Stimulated activated CD8-positive, alpha-beta memory T cell treated with anti-CD3 and anti-CD28 coated beads, Interleukin-15, amount 100 ng/mL, for 48 hours (primary cell): ENCODE measurements around the gene UNC93B1.

Experiments
- DNase-seq, 2 donors: peaks; one replicate each; pipeline ENCODE4 v3.0.0-alpha.2; 2020; ENCODE audit warnings: low read depth in 2 of 2

The UNC93B1 gene

DNA sequence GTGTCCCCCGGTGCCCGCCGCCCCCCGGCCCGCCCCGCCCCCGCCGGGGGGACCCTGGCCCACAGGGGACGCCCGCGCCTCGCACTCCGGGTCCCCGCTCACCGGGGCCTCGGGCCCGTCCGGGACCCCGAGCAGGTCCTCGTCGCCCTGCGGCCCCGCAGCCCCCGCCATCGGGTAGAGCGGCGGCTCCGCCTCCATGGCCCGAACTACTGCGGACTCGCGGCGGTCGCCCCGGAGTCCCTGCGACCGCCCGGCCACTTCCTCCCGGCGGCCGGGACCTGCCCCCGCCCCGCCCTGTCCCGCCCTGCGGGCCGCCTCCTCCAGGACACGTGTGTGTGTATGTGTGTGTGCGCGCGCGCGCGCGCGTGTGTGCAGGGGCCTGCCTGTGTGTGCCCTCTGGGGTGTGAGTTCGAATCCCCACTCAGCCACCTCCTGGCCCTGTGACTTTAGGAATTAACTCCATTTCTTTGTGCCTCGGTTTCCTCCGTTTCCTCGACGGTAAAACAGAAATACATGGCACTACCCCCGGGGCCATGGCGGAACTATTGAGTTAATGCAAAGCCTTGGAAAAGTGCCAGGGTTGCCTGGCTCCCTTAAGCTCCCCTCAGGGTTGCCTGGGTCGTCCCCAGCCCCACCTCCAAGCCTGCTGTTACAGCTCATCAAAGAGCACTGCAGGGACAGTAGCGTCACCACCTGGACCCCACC, at the start of gene UNC93B1:
UNC93B1 (minus strand) TSS at position 252 of the 705 bp plus-strand sequence; CDS start at position 198, 54 bp downstream.
- peak; percentile 76 to 80 for DNase-seq

DNA sequence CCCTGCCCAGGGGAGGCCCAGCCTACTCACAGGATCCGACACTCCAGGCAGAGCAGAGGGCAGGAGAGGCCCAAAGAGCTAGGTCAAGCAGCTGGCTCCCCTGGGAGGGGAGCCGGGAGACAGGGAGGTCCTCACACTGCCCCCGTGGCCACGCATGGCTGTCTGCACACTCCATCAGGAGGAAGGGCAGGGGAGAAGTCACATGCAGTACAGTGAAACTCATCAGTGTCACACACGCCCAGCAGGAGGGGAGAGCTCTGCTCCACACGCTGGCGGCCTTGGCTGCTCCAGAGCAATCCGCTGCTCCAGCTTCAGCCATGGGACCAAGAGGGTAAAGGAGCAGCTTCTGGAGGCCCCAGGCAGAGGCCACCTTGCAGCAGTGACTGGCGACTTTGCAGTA, 49.2 kb upstream of the UNC93B1 start:
- no peak for DNase-seq

GRCh38 chr11:68052137-68052873, 48.4 kb upstream of the UNC93B1 start:
- no peak for DNase-seq

- no peak for DNase-seq
Measured at GRCh38 chr11:68051191-68052136, 47.6 kb upstream of the UNC93B1 start.

- no peak for DNase-seq
Measured at GRCh38 chr11:68050371-68050841, 46.5 kb upstream of the UNC93B1 start.

DNA sequence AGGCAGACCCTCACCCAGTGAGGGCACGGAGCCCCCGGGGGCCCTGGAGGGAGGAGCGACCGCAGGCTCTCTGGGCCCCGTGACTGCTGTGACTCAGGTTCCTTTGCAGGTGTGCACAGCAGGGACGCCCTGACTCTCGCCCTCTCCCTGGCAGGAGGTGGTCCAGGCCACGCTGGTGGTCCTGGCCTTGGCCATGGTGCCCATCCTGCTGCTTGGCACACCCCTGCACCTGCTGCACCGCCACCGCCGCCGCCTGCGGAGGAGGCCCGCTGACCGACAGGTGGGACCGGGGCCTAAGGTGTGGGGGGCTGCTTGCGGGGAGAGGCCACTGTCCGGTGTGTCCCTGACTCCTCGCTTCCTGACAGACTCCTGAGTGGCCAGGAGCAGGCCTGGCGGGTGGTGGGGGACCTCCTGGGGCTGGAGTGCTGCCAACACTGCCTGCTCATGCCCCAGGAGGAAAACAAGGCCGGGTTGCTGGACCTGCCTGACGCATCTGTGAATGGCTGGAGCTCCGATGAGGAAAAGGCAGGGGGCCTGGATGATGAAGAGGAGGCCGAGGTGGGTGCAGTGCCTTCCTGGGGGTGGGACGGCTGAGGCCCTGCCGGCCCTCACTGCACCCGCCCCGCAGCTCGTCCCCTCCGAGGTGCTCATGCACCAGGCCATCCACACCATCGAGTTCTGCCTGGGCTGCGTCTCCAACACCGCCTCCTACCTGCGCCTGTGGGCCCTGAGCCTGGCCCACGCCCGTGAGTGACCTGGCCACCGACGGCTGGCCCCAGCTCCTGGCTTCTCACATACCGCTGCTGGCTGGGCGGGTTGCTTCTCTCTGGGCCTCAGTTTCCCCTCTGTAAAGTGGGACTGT, 45.8 kb upstream of the UNC93B1 start:
- no peak for DNase-seq

GRCh38 chr11:68048681-68049508, 45.0 kb upstream of the UNC93B1 start:
- no peak for DNase-seq

- no peak for DNase-seq
Measured at GRCh38 chr11:68047437-68048290, 43.8 kb upstream of the UNC93B1 start.

DNA sequence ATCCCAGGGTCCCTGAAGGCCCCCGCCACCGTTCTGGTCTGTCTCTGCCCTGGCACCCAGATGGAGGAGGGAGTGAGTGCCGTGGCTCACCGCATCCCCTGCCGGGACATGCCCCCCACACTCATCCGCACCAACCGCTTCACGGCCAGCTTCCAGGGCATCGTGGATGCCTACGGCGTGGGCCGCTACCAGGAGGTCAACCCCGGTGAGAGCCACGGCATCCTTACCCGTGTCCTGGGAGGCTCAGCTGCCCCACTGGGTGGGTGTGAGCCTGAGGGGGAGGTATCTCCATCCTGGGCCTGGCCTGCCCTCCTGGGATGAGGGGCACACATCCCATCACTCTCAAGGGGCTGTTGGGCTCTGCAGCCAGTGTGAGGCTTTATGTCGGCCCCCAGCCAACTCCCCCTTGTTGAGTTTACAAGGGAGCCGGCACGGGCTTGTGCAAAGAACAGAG, 41.0 kb upstream of the UNC93B1 start:
- DNase-seq = no peak

- no peak for DNase-seq
Measured at GRCh38 chr11:68044145-68044813, 40.4 kb upstream of the UNC93B1 start.

DNA sequence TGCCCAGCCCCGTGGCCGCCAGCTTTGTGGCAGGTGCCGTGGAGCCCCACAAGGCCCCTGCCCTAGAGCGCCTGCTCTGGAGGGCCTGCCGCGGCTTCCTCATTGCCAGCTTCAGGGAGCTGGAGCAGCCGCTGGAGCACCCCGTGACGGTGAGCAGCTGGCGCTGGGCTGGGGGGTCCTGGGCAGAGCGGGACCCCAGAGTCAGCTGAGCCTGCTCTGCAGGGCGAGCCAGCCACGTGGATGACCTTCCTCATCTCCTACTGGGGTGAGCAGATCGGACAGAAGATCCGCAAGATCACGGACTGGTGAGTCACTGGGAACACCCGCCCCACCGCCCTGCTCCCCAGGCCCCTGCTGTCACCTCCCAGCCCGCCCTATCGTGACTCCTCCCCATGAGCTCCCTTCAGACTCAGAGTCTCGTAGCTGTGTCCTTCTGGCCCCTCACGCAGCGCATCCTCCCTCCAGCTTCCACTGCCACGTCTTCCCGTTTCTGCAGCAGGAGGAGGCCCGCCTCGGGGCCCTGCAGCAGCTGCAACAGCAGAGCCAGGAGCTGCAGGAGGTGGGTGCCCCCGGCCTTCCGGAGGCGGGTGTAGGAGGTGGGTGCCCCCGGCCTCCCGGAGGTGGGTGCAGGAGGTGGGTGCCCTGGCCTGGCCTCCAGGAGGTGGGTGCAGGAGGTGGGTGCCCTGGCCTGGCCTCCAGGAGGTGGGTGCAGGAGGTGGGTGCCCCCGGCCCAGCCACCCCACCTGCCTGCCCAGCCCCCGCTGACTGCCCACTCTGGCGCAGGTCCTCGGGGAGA, 39.6 kb upstream of the UNC93B1 start:
- no peak for DNase-seq

- DNase-seq = no peak
Measured at GRCh38 chr11:68043029-68043348, 39.1 kb upstream of the UNC93B1 start.

DNA sequence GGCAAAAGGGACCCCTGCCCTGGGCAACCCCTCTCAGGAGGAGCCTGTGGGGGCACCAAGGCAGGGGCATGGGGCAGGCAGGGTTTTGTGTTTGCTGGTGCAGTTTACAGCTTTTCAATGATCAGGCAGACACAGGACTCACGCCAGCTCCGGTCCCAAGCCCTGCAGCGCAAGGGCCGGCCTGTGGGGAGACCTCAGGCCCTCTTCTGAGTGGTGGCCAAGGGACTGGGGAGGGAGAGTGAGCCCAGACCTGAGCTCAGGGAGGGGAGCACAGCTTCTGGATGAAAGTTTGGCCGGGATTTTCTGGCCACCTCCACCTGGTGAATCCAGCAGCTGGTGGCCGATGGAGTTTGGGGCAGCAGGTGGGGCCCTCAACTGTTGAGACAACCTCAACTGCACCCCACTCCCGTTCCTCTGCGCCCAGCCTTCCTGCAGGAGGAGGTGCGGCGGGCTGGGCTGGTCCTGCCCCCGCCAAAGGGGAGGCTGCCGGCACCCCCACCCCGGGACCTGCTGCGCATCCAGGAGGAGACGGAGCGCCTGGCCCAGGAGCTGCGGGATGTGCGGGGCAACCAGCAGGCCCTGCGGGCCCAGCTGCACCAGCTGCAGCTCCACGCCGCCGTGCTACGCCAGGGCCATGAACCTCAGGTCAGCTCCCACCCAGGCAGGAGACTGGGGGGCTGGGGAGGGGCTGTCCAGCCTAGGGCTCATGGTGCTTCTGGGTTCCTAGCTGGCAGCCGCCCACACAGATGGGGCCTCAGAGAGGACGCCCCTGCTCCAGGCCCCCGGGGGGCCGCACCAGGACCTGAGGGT, 38.5 kb upstream of the UNC93B1 start:
- no peak for DNase-seq

GRCh38 chr11:68041617-68042218, 37.8 kb upstream of the UNC93B1 start:
- DNase-seq = no peak

- no peak for DNase-seq
Measured at GRCh38 chr11:68040957-68041591, 37.2 kb upstream of the UNC93B1 start.
